ENCODE measurements around the gene SFXN1.

Gene SFXN1

DNA sequence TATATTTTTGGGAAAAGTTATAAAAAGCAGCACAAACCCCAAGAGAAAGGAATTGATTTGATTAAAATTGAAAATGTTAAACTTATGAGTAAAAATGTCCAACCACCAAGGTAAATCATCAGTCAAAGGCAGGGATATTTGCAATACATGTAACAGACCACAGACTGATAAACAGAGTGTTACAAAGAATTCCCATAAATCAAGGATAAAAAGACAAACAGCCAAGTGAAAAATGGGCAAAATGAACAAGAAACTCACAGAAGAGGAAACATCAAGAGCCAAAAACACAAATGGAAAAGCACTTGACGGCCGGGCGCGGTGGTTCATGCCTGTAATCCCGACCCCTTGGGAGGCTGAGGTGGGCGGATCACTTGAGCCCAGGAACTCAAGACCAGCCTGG is 98.2 kb downstream of the SFXN1 start:
- DNase-seq: no peak
